Gastroesophageal sphincter (tissue), 3 donors: ENCODE data around the gene MTCH2.

Source experiments
- CTCF ChIP-seq, 4 experiments: fragments of 200-600 bp in 2 of 4; fragments of 450-650 bp in 2 of 4; sonication (generic) in 1 of 4; IDR thresholded peaks; one replicate each; pipeline ENCODE4 v1.5.1; 2017 to 2019; ENCODE audit warnings: antibody characterized with exemption in 4 of 4, mild to moderate bottlenecking in 2 of 4, moderate library complexity in 2 of 4
- POLR2A ChIP-seq, 2 donors: fragments of 450-650 bp; IDR thresholded peaks; one replicate each; pipeline ENCODE4 v1.6.1; 2017; ENCODE audit warnings: antibody characterized with exemption in 2 of 2, mild to moderate bottlenecking in 2 of 2, moderate library complexity in 1 of 2

GRCh38 chr11:47592970-47593369 is 49.4 kb downstream of the MTCH2 start:
- TF ChIP-seq POLR2A (IDR thresholded peaks at IDR 0.05) (no peak), CTCF (IDR thresholded peaks at IDR 0.05) (no peak)
